GM18499 (cell line): ENCODE results near the gene HDLBP.
"Not testable (repeated sequence)": the region's sequence is repeated elsewhere in the genome, so short reads cannot be mapped to it uniquely, and the experiment has no call there.

ENCODE experiments used
- ATAC-seq: cut with Tn5 transposase; IDR thresholded peaks from one replicate; pipeline ENCODE4 v1.9.1; 2021; ENCODE audit warnings: moderate number of reproducible peaks; ENCODE audit not compliant: insufficient read depth, unreplicated experiment

HDLBP gene

GRCh38 chr2:241334813-241335212 lies 19.3 kb upstream of the HDLBP start:
- ATAC-seq = no peak

- no peak for ATAC-seq
Observed at GRCh38 chr2:241330616-241330981, 15.1 kb upstream of the HDLBP start.

DNA sequence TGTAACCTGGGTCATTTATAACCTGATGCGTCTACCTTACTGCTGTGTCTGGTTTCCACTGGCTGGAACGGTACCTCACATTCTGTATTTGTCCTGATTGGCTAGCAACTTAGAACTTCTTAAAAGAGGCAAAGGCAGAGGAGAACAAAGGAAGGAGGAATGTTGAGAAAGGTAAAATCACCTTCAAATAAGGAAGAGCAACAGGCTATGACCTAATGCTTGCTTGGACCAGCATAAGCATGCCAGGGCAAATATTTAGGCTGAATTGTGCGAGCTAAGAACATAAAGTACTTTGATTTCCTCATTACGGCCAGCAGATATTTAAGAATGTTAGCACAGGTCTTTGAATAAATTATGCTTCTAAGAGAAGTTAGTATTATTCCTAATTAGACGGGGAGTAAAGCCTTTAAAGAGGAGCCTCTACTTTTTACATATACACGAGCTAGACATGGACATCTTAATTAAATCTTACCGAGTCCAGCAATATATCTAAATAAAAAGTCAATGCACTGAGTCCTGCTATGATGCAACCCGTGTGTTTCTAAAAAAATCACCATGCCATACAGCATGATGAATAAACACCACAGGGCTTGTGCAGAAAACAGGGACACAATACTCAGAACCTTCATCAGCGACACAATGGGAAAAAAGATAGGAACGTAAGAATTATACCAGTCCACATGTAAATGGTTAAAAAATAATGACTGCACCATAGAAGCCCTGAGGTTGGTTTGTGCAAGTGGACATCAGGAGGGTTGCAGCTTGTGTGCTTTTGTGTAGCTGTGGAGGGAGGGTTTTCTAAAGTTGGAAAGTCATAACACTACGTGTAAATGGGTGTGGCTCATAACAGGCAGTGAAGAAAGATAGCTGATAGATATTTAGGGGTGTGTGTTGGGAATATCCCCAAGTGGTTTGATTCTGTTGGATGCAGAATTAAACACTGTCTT lies 14.5 kb upstream of the HDLBP start:
- no peak for ATAC-seq

- ATAC-seq = no peak
Observed at GRCh38 chr2:241325257-241325656, 9.8 kb upstream of the HDLBP start.

DNA sequence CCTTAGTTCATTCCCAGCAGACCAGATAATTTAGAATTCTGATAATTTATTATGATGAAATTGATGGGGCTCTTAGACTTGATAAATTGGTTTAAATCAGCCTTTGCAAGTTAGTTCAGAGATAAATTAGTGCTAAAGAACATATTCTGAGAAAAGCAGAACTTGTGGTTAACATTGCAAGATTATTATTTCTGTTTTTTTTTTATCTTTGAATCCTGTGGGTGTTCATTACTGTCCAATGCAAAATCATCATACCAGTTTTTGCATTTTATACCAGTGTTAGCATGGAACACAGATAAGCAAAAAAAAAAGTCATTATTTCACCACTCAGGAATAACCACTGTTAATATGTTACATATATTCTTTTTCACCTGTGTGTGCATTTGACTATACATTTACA lies 9.3 kb upstream of the HDLBP start:
- ATAC-seq = no peak

DNA sequence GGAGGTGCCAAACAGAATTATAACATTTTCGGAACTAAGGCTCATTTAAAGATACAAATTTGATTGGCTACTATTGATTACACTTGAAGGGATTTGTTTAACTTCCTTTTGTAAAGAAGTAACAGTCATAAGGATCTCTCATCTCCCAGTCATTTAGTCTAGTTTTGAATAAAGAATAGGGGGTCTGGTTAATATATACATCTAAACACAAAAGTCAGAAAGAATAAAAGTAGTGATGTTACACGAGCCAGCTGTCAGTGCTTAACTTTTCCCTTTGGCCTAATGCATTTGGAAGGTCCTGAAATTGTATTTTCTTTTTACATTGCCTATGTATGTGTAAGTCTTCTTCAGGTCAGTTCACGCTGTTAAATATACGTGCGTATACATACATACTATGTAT lies 8.3 kb upstream of the HDLBP start:
- no peak for ATAC-seq

- no peak for ATAC-seq
Observed at GRCh38 chr2:241321886-241322285, 6.4 kb upstream of the HDLBP start.

- ATAC-seq = no peak
Observed at GRCh38 chr2:241321033-241321432, 5.6 kb upstream of the HDLBP start.

DNA sequence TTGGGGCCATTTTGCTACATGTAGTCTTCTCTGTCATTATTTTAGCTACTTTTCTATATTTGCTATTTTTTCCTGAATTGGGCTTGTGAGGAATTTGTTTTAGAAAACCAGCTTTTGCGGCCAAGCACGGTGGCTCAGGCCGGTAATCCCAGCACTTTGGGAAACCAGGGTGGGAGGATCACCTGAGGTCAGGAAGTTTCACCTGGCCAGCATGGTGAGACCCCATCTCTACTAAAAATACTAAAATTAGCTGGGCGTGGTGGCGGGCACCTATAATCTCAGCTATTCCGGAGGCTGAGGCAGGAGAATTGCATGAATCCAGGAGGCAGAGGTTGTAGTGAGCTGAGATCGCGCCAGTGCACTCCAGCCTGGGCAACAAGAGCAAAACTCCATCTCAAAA lies 4.9 kb upstream of the HDLBP start:
- ATAC-seq = no peak

DNA sequence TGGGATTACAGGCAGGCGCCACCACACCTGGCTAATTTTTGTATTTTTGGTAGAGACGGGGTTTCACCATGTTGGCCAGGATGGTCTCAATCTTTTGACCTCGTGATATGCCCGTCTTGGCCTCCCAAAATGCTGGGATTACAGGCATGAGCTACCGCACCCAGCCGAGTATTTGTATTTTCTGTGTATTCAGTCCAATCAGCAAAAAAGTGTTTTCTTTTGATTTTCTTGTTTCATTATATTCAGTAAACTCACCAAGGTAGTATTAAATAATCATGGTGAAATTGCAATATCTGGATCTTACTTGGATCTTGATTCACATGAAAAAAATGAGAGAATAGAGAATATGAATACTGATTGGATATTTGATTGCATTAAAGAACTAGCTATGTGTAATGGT lies 3.4 kb upstream of the HDLBP start:
- ATAC-seq = not testable (repeated sequence)

GRCh38 chr2:241317391-241317790 lies 1.9 kb upstream of the HDLBP start:
- ATAC-seq = no peak

DNA sequence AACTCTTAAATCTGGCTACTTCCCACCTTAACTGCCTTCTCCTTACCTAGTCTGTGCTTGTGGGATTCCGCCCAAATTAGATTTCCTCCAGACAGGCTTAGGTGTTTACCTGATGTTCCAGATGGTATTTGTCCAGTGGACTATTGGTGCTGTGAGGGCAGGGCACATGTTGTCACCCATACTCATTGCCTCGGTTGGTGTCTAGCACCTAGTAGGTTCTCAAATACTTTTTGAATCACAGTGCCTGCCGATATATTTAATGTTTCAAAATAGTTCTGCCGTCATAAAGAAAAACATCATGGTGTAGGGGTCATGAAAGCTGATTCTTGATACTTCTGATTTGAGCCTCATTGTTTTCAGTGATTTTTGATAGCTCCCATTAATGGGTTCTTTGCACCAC lies 1.4 kb upstream of the HDLBP start:
- ATAC-seq = no peak

GRCh38 chr2:241315879-241316631 lies 583 bp upstream of the HDLBP start, which contains the start of gene SEPTIN2:
Gene SEPTIN2, plus strand, starts transcription at chr2:241315925. Its CDS starts 8,308 bp downstream, at chr2:241324233.
- no peak for ATAC-seq

- ATAC-seq = no peak
Observed at GRCh38 chr2:241314226-241315092, 1.0 kb downstream of the HDLBP start.

DNA sequence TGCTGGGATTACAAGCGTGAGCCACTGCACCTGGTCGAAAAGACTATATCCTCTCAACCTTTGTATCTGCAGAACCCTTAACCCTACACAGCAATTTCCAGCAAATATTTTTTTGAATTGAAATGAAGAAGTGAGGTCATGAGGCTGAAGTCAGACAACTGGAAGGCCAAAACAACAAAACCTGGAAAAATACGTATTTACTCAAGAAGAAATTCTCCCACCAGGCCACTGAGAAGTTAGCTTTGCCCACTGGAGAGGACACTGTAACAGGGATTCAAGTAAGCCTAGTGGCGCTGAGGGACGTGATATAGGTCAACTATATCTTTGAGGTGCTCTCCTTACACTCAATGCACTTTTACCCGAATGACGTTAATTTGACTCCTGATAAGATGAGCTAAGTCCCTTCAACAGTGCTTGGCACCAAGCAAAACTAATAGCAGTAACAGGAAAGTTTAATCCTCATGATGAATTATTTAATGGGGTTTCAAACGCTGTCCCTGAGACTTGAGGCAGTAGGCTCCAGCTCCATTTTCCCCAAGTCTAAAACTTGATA lies 1.9 kb downstream of the HDLBP start:
- ATAC-seq = no peak

- no peak for ATAC-seq
Observed at GRCh38 chr2:241312082-241312481, 3.4 kb downstream of the HDLBP start.

DNA sequence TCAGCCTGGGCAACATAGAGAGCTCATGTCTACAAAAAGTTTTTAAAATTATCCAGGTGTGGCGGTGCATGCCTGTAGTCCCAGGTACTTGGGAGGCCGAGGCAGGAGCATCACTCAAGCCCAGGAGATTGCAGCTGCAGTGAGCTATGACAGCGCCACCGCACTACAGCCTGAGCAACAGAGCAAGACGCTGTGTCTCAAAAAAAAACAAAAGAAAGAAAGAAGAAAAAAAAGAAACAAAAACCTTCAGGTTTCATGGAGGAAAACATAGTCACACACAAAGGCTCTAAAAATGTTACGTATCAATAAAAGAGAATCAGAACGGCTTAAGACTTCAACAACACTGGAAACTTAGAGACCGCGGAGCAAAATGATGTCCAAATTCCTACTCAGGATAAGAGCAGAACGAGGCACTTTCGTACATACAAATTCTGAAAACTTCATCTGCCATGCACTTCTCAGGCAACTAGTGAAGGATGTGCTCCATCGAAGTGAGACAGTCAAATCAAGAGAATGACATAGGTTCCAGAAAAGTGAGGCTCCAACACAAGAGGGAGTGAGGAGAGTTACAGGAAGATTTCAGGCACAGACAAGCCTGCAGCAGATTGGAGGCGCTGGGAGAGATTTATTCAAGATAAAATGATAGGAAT lies 4.4 kb downstream of the HDLBP start:
- ATAC-seq = no peak

GRCh38 chr2:241309684-241310117 lies 5.8 kb downstream of the HDLBP start:
- peak; percentile 35 for ATAC-seq

- ATAC-seq = no peak
Observed at GRCh38 chr2:241308832-241309500, 6.5 kb downstream of the HDLBP start.
